HEK293 (cell line): ENCODE measurements around the gene MCM5.
A peak's percentile ranks its signal among the peaks of the same experiment; 100 is the strongest.

ENCODE experiments used
- EGR2 ChIP-seq: fragments of 450-650 bp; formaldehyde crosslinking; IDR thresholded peaks from 2 replicates; pipeline ENCODE4 v1.5.1; 2016; ENCODE audit warnings: low read depth, missing biosample characterization, missing genetic modification characterization
- GLI2 ChIP-seq: fragments of 450-650 bp; formaldehyde crosslinking; IDR thresholded peaks from 2 replicates; pipeline ENCODE4; 2017; ENCODE audit warnings: missing biosample characterization, missing genetic modification characterization, low read depth, borderline replicate concordance
- GLIS2 ChIP-seq: fragments of 450-650 bp; formaldehyde crosslinking; IDR thresholded peaks from 2 replicates; pipeline ENCODE4 v1.5.1; 2016; ENCODE audit warnings: missing biosample characterization, missing genetic modification characterization
- KLF16 ChIP-seq: fragments of 450-650 bp; formaldehyde crosslinking; IDR thresholded peaks from 2 replicates; pipeline ENCODE4 v1.5.1; 2017; ENCODE audit warnings: missing biosample characterization, missing genetic modification characterization
- MEIS1 ChIP-seq: sonication (generic); formaldehyde crosslinking; IDR thresholded peaks from 2 replicates; pipeline ENCODE4 v1.8.1; 2022; ENCODE audit warnings: missing genetic modification reagents, mild to moderate bottlenecking, borderline replicate concordance
- REPIN1 ChIP-seq: fragments of 450-650 bp; formaldehyde crosslinking; IDR thresholded peaks from 2 replicates; pipeline ENCODE4 v1.5.1; 2017; ENCODE audit warnings: missing biosample characterization, missing genetic modification characterization, low read depth
- REST ChIP-seq: fragments of 450-650 bp; formaldehyde crosslinking; IDR thresholded peaks from 2 replicates; pipeline ENCODE4 v1.5.1; 2016; ENCODE audit warnings: missing biosample characterization, missing genetic modification characterization
- YY2 ChIP-seq: fragments of 450-650 bp; formaldehyde crosslinking; IDR thresholded peaks from 2 replicates; pipeline ENCODE4 v1.5.1; 2016; ENCODE audit warnings: missing biosample characterization, missing genetic modification characterization
- ZBTB48 ChIP-seq: fragments of 450-650 bp; formaldehyde crosslinking; IDR thresholded peaks from 2 replicates; pipeline ENCODE4 v1.5.1; 2016; ENCODE audit warnings: missing biosample characterization, missing genetic modification characterization
- ZBTB7A ChIP-seq: fragments of 450-650 bp; formaldehyde crosslinking; IDR thresholded peaks from 2 replicates; pipeline ENCODE4 v1.5.1; 2016; ENCODE audit warnings: low read depth, missing biosample characterization, missing genetic modification characterization
- ZNF132 ChIP-seq: fragments of 450-650 bp; formaldehyde crosslinking; IDR thresholded peaks from 2 replicates; pipeline ENCODE4 v1.5.1; 2017; ENCODE audit warnings: missing biosample characterization, missing genetic modification characterization, borderline replicate concordance
- ZNF133 ChIP-seq: fragments of 450-650 bp; formaldehyde crosslinking; IDR thresholded peaks from 2 replicates; pipeline ENCODE4 v1.5.1; 2016; ENCODE audit warnings: missing biosample characterization, missing genetic modification characterization
- ZNF157 ChIP-seq: fragments of 450-650 bp; formaldehyde crosslinking; IDR thresholded peaks from 2 replicates; pipeline ENCODE4 v1.5.1; 2016; ENCODE audit warnings: missing biosample characterization, missing genetic modification characterization
- ZNF221 ChIP-seq: fragments of 450-650 bp; formaldehyde crosslinking; IDR thresholded peaks from 2 replicates; pipeline ENCODE4 v1.5.1; 2017; ENCODE audit warnings: missing biosample characterization, missing genetic modification characterization, borderline replicate concordance
- ZNF239 ChIP-seq: fragments of 450-650 bp; formaldehyde crosslinking; IDR thresholded peaks from 2 replicates; pipeline ENCODE4 v1.5.1; 2016; ENCODE audit warnings: missing biosample characterization, missing genetic modification characterization
- ZNF280C ChIP-seq: fragments of 450-650 bp; formaldehyde crosslinking; IDR thresholded peaks from 2 replicates; pipeline ENCODE4 v1.5.1; 2016; ENCODE audit warnings: missing biosample characterization, missing genetic modification characterization
- ZNF37A ChIP-seq: fragments of 450-650 bp; IDR thresholded peaks from 2 replicates; pipeline ENCODE4 v1.5.1; 2018; ENCODE audit warnings: missing biosample characterization, missing genetic modification characterization
- ZNF391 ChIP-seq: fragments of 450-650 bp; formaldehyde crosslinking; IDR thresholded peaks from 2 replicates; pipeline ENCODE4 v1.5.1; 2016; ENCODE audit warnings: low read depth, missing biosample characterization, missing genetic modification characterization, borderline replicate concordance
- ZNF394 ChIP-seq: fragments of 450-650 bp; formaldehyde crosslinking; IDR thresholded peaks from 2 replicates; pipeline ENCODE4 v1.5.1; 2016; ENCODE audit warnings: missing biosample characterization, missing genetic modification characterization, mild to moderate bottlenecking, moderate library complexity, borderline replicate concordance
- ZNF423 ChIP-seq: fragments of 450-650 bp; formaldehyde crosslinking; IDR thresholded peaks from 2 replicates; pipeline ENCODE4 v1.5.1; 2016; ENCODE audit warnings: missing biosample characterization, missing genetic modification characterization
- ZNF629 ChIP-seq: fragments of 450-650 bp; formaldehyde crosslinking; IDR thresholded peaks from 2 replicates; pipeline ENCODE4 v1.5.1; 2017; ENCODE audit warnings: missing biosample characterization, missing genetic modification characterization
- ZNF776 ChIP-seq: fragments of 450-650 bp; formaldehyde crosslinking; IDR thresholded peaks from 2 replicates; pipeline ENCODE4 v1.5.0; 2017; ENCODE audit warnings: missing biosample characterization, missing genetic modification characterization, borderline replicate concordance
- ZSCAN16 ChIP-seq: fragments of 450-650 bp; formaldehyde crosslinking; IDR thresholded peaks from 2 replicates; pipeline ENCODE4 v1.5.1; 2016; ENCODE audit warnings: missing biosample characterization, missing genetic modification characterization
- ZSCAN23 ChIP-seq: fragments of 450-650 bp; formaldehyde crosslinking; IDR thresholded peaks from 2 replicates; pipeline ENCODE4 v1.5.1; 2016; ENCODE audit warnings: missing biosample characterization, missing genetic modification characterization
- TF ChIP-seq, protein P1 (sequence below): fragments of 450-650 bp; formaldehyde crosslinking; IDR thresholded peaks from 2 replicates; pipeline ENCODE4 v1.5.1; 2016; ENCODE audit warnings: missing biosample characterization, missing genetic modification characterization
- TF ChIP-seq, protein P2 (sequence below): fragments of 450-650 bp; formaldehyde crosslinking; conservative IDR thresholded peaks from 2 replicates; pipeline ENCODE4 v1.5.1; 2016; ENCODE audit warnings: low read depth, missing biosample characterization, missing genetic modification characterization

MCM5 gene

GRCh38 chr22:35380537-35381423 lies 19.2 kb upstream of the MCM5 start, which contains the start of gene HMOX1 (continued):
- TF ChIP-seq EGR2, result peak; percentile 66
- TF ChIP-seq ZNF132 (tag by site-specific recombination), result no peak
- peak; percentile 46; the same call in 1 of the 2 replicates for TF ChIP-seq ZNF629 (tag by site-specific recombination)
- no peak for TF ChIP-seq MEIS1
- TF ChIP-seq ZNF221 (tag by site-specific recombination), result no peak
- TF ChIP-seq ZNF133, result no peak
- no peak for TF ChIP-seq REPIN1
- peak; percentile 43; the same call in 1 of the 2 replicates for TF ChIP-seq ZNF394 (tag by site-specific recombination)
- TF ChIP-seq ZSCAN16 (tag by site-specific recombination), result no peak
- TF ChIP-seq ZNF239, result no peak
- TF ChIP-seq REST (tag by site-specific recombination), result no peak
- TF ChIP-seq, protein P1, sequence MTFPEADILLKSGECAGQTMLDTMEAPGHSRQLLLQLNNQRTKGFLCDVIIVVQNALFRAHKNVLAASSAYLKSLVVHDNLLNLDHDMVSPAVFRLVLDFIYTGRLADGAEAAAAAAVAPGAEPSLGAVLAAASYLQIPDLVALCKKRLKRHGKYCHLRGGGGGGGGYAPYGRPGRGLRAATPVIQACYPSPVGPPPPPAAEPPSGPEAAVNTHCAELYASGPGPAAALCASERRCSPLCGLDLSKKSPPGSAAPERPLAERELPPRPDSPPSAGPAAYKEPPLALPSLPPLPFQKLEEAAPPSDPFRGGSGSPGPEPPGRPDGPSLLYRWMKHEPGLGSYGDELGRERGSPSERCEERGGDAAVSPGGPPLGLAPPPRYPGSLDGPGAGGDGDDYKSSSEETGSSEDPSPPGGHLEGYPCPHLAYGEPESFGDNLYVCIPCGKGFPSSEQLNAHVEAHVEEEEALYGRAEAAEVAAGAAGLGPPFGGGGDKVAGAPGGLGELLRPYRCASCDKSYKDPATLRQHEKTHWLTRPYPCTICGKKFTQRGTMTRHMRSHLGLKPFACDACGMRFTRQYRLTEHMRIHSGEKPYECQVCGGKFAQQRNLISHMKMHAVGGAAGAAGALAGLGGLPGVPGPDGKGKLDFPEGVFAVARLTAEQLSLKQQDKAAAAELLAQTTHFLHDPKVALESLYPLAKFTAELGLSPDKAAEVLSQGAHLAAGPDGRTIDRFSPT, result peak; percentile 97
- no peak for TF ChIP-seq ZNF37A
- no peak for TF ChIP-seq ZNF423 (tag by site-specific recombination)
- TF ChIP-seq ZNF280C (tag by site-specific recombination), result no peak
- no peak for TF ChIP-seq ZNF157 (tag by site-specific recombination)
- TF ChIP-seq, protein P2, sequence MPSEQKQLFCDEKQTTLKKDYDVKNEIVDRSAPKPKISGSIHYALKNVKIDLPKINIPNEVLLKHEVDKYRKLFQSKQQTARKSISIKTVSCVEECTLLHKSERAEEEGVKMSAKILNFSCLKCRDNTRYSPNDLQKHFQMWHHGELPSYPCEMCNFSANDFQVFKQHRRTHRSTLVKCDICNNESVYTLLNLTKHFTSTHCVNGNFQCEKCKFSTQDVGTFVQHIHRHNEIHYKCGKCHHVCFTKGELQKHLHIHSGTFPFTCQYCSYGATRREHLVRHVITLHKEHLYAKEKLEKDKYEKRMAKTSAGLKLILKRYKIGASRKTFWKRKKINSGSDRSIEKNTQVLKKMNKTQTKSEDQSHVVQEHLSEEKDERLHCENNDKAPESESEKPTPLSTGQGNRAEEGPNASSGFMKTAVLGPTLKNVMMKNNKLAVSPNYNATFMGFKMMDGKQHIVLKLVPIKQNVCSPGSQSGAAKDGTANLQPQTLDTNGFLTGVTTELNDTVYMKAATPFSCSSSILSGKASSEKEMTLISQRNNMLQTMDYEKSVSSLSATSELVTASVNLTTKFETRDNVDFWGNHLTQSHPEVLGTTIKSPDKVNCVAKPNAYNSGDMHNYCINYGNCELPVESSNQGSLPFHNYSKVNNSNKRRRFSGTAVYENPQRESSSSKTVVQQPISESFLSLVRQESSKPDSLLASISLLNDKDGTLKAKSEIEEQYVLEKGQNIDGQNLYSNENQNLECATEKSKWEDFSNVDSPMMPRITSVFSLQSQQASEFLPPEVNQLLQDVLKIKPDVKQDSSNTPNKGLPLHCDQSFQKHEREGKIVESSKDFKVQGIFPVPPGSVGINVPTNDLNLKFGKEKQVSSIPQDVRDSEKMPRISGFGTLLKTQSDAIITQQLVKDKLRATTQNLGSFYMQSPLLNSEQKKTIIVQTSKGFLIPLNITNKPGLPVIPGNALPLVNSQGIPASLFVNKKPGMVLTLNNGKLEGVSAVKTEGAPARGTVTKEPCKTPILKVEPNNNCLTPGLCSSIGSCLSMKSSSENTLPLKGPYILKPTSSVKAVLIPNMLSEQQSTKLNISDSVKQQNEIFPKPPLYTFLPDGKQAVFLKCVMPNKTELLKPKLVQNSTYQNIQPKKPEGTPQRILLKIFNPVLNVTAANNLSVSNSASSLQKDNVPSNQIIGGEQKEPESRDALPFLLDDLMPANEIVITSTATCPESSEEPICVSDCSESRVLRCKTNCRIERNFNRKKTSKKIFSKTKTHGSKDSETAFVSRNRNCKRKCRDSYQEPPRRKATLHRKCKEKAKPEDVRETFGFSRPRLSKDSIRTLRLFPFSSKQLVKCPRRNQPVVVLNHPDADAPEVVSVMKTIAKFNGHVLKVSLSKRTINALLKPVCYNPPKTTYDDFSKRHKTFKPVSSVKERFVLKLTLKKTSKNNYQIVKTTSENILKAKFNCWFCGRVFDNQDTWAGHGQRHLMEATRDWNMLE (tag by site-specific recombination), result no peak
- no peak for TF ChIP-seq GLI2 (tag by site-specific recombination)
- TF ChIP-seq KLF16, result peak; percentile 71
- 0 out of 2 replicates have a peak, but pooled peaks have one; percentile 62 for TF ChIP-seq ZSCAN23
- no peak for TF ChIP-seq ZNF776 (tag by site-specific recombination)
- no peak for TF ChIP-seq YY2 (tag by site-specific recombination)
- peak; percentile 57; the same call in 1 of the 2 replicates for TF ChIP-seq GLIS2 (tag by site-specific recombination)
- TF ChIP-seq ZBTB7A (tag by site-specific recombination), result no peak
- 0 out of 2 replicates have a peak, but pooled peaks have one; percentile 29 for TF ChIP-seq ZNF391
- TF ChIP-seq ZBTB48, result no peak
